ENCODE measurements around the gene WDTC1. TPM values are rescaled to one million over a fixed set of nuclear protein-coding genes. Genes with fewer than 3 reads are reported as not detected.

WDTC1 gene
- polyA plus RNA-seq, 2 of the 4 experiments (the other 2 are of a cell fraction): 3.8 to 6.9 TPM

- ChIA-PET CTCF (interaction anchor here (0.5 to 10.6 kb wide), 49 partner anchors 9 to 879 kb away, joined by 3 to 215 read pairs (median 4); partner anchors contain the start of genes AHDC1, CD164L2, GPR3 and MAP3K6), POLR2A (interaction anchor here (0.6 kb wide), 1 partner anchor 93 kb away, joined by 3 read pairs; no protein-coding TSS in a partner anchor)
- FAIRE-seq (no peak), DNase-seq (ENCODE audit: low read depth in 1 of 2, low spot score in 1 of 2) (peak; percentile 76 to 80), ATAC-seq (peak; percentile 81 to 93)
- WGBS (ENCODE audit: missing lambda C conversion rate): 46% methylated on average over 3 of the region's 5 CpGs
- Histone ChIP-seq H3K4me3 (no peak overlapping the region), H3K27ac (peak overlapping the region; percentile 55 to 71; a peak in 5 of 6 replicates), H3K9me3 (no peaks in the 10 kb centered on the region), H3K4me2 (peak overlapping the region; percentile 30; the same call in 1 of the 3 replicates), H3K4me1 (peaks cover 23% of the 10 kb centered on the region)
- peak; percentile 75 for TF ChIP-seq SMC3 (IDR thresholded peaks at IDR 0.05)
- TF ChIP-seq EHMT2 (IDR thresholded peaks at IDR 0.05; ENCODE audit: low read depth): no peak
- no peak for TF ChIP-seq ZSCAN20 (CRISPR knock-in tag; IDR thresholded peaks at IDR 0.05)
- TF ChIP-seq HES2 (IDR thresholded peaks at IDR 0.05): no peak
- no peak for TF ChIP-seq JUN (IDR thresholded peaks at IDR 0.05)
- TF ChIP-seq HEYL (CRISPR knock-in tag; IDR thresholded peaks at IDR 0.05): no peak
- TF ChIP-seq ATOH8 (CRISPR knock-in tag; IDR thresholded peaks at IDR 0.05; ENCODE audit: low read depth): no peak
- TF ChIP-seq NPAS2 (CRISPR knock-in tag; IDR thresholded peaks at IDR 0.05; ENCODE audit: borderline replicate concordance): no peak
- peak; percentile 82 to 92 for TF ChIP-seq RAD21 (conservative IDR thresholded peaks at IDR 0.05 in 1 of 2, IDR thresholded peaks at IDR 0.05 in 1 of 2)
- TF ChIP-seq, protein P1, sequence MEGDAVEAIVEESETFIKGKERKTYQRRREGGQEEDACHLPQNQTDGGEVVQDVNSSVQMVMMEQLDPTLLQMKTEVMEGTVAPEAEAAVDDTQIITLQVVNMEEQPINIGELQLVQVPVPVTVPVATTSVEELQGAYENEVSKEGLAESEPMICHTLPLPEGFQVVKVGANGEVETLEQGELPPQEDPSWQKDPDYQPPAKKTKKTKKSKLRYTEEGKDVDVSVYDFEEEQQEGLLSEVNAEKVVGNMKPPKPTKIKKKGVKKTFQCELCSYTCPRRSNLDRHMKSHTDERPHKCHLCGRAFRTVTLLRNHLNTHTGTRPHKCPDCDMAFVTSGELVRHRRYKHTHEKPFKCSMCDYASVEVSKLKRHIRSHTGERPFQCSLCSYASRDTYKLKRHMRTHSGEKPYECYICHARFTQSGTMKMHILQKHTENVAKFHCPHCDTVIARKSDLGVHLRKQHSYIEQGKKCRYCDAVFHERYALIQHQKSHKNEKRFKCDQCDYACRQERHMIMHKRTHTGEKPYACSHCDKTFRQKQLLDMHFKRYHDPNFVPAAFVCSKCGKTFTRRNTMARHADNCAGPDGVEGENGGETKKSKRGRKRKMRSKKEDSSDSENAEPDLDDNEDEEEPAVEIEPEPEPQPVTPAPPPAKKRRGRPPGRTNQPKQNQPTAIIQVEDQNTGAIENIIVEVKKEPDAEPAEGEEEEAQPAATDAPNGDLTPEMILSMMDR (IDR thresholded peaks at IDR 0.05): peak; percentile 79
- TF ChIP-seq ELK1 (IDR thresholded peaks at IDR 0.05; ENCODE audit: low read depth, low read length): no peak
- no peak for TF ChIP-seq TFCP2L1 (CRISPR knock-in tag; IDR thresholded peaks at IDR 0.05)
Observed at GRCh38 chr1:27300341-27301051, 66.1 kb downstream of the WDTC1 start.

DNA sequence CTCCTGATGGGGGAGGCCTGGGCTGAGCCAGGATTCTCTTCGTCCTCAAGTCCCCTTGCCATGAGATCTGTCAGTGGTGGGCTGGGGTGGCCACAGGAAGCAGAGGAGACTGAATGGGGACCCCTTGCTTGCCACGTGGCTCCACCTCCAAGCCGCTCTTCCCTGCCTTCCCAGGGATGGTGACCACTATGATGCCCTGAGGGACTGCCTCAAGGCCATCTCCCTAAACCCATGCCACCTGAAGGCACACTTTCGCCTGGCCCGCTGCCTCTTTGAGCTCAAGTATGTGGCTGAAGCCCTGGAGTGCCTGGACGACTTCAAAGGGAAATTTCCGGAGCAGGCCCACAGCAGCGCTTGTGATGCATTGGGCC is 66.6 kb downstream of the WDTC1 start:
- peak; percentile 2 to 20; a peak in 3 of 6 replicates for ATAC-seq
- POLR2A ChIA-PET: interaction anchor here (0.6 kb wide), 1 partner anchor 92 kb away, joined by 3 read pairs; no protein-coding TSS in a partner anchor
- Histone ChIP-seq H3K9me3 (no peaks in the 10 kb centered on the region), H3K4me3 (no peak overlapping the region), H3K27ac (peak overlapping the region in 1 of 2 experiments; percentile 38; a peak in 1 of 6 replicates), H3K4me1 (peaks cover 23% of the 10 kb centered on the region), H3K4me2 (no peak overlapping the region)
- WGBS (ENCODE audit: missing lambda C conversion rate): 45% methylated on average over 6 of the region's 8 CpGs
- no peak for DNase-seq (ENCODE audit: low read depth in 1 of 2, low spot score in 1 of 2)
- TF ChIP-seq MYC (IDR thresholded peaks at IDR 0.05; ENCODE audit: borderline replicate concordance, low read length): no peak
- no peak for TF ChIP-seq ZNF302 (CRISPR knock-in tag; IDR thresholded peaks at IDR 0.05)
- TF ChIP-seq, protein P2, sequence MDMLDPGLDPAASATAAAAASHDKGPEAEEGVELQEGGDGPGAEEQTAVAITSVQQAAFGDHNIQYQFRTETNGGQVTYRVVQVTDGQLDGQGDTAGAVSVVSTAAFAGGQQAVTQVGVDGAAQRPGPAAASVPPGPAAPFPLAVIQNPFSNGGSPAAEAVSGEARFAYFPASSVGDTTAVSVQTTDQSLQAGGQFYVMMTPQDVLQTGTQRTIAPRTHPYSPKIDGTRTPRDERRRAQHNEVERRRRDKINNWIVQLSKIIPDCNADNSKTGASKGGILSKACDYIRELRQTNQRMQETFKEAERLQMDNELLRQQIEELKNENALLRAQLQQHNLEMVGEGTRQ (IDR thresholded peaks at IDR 0.05): no peak
- TF ChIP-seq, protein P3, sequence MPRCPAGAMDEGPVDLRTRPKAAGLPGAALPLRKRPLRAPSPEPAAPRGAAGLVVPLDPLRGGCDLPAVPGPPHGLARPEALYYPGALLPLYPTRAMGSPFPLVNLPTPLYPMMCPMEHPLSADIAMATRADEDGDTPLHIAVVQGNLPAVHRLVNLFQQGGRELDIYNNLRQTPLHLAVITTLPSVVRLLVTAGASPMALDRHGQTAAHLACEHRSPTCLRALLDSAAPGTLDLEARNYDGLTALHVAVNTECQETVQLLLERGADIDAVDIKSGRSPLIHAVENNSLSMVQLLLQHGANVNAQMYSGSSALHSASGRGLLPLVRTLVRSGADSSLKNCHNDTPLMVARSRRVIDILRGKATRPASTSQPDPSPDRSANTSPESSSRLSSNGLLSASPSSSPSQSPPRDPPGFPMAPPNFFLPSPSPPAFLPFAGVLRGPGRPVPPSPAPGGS (IDR thresholded peaks at IDR 0.05): no peak
- no peak for TF ChIP-seq HDAC2 (IDR thresholded peaks at IDR 0.05)
- TF ChIP-seq FOSB (CRISPR knock-in tag; IDR thresholded peaks at IDR 0.05): no peak
- TF ChIP-seq ZSCAN20 (CRISPR knock-in tag; IDR thresholded peaks at IDR 0.05): no peak
- no peak for TF ChIP-seq FOXS1 (CRISPR knock-in tag; IDR thresholded peaks at IDR 0.05)
- TF ChIP-seq CBX2 (IDR thresholded peaks at IDR 0.05; ENCODE audit: borderline replicate concordance, low read depth): no peak
- TF ChIP-seq ESRRA (IDR thresholded peaks at IDR 0.05; ENCODE audit: borderline replicate concordance, low read length): no peak
- TF ChIP-seq, protein P1 (IDR thresholded peaks at IDR 0.05): no peak
- no peak for TF ChIP-seq BHLHE40 (IDR thresholded peaks at IDR 0.05; ENCODE audit: low read depth, low read length)
- TF ChIP-seq JUN (IDR thresholded peaks at IDR 0.05): no peak
- TF ChIP-seq PHF8 (IDR thresholded peaks at IDR 0.05; ENCODE audit: borderline replicate concordance, low read depth): no peak
- FAIRE-seq: no peak
- CTCF ChIA-PET: interaction anchor here (0.5 to 10.6 kb wide), 43 partner anchors 10 to 878 kb away, joined by 3 to 215 read pairs (median 5); partner anchors contain the start of genes AHDC1, CD164L2, GPR3 and MAP3K6

Measured in A549 (cell line).